SK-N-SH (cell line): Measurements from ENCODE around the gene HMGN2. TPM values are rescaled to one million over a fixed set of nuclear protein-coding genes. Genes with fewer than 3 reads are reported as not detected.

Source experiments
- CTCF ChIA-PET: fragments of 300-600, 350-600 bp; formaldehyde crosslinking; extraction: SDS; loops from one replicate; lab custom pipeline; 2021; lab: Yijun Ruan, JAX
- POLR2A ChIA-PET: fragments of 350-600 bp; sonication (Branson Sonifier 250); formaldehyde crosslinking; extraction: SDS; loops from one replicate; lab custom pipeline; 2020; ENCODE audit warnings: antibody characterized with exemption, inconsistent platforms; lab: Yijun Ruan, JAX
- DNase-seq: peaks from one replicate; pipeline ENCODE4 v3.0.0; 2012
- H2AFZ ChIP-seq: fragments of 200-600 bp; sonication (generic); 2 replicates; pipeline ENCODE4 v1.8.1; 2016; ENCODE audit warnings: antibody characterized with exemption, mild to moderate bottlenecking, low read depth
- H3F3A ChIP-seq: fragments of 200-600 bp; sonication (generic); replicated peaks from 2 replicates; pipeline ENCODE3; 2016; ENCODE audit warnings: antibody characterized with exemption, mild to moderate bottlenecking; ENCODE audit not compliant: insufficient read depth
- H3K27ac ChIP-seq, 2 experiments: fragments of 200-500 bp in 1 of 2; fragments of 200-600 bp in 1 of 2; sonication (Bioruptor generic) in 1 of 2; sonication (generic), shearing (Covaris generic) in 1 of 2; 2 replicates each; pipeline versions ENCODE4 v1.5.1 to v1.6.1; 2014 to 2016; ENCODE audit warnings: low read depth in 2 of 2, inconsistent platforms in 1 of 2, low read length in 1 of 2, mild to moderate bottlenecking in 1 of 2, mixed read lengths in 1 of 2
- H3K27me3 ChIP-seq: fragments of 200-600 bp; sonication (generic), shearing (Covaris generic); 2 replicates; pipeline ENCODE4 v1.6.1; 2016; ENCODE audit warnings: mixed run types; ENCODE audit not compliant: insufficient read depth
- H3K36me3 ChIP-seq, 2 experiments: fragments of 200-500 bp in 1 of 2; fragments of 200-600 bp in 1 of 2; sonication (Bioruptor generic) in 1 of 2; sonication (generic) in 1 of 2; replicated peaks in 1 of 2; 2 replicates each; pipeline versions ENCODE3 to v1.5.1; 2014 to 2016; ENCODE audit warnings: low read length in 1 of 2, mild to moderate bottlenecking in 1 of 2; ENCODE audit not compliant: insufficient read depth in 2 of 2, control insufficient read depth in 1 of 2
- H3K4me1 ChIP-seq, 2 experiments: fragments of 200-500 bp in 1 of 2; fragments of 200-600 bp in 1 of 2; sonication (Bioruptor generic) in 1 of 2; sonication (generic), shearing (Covaris generic) in 1 of 2; 2 replicates each; pipeline versions ENCODE4 v1.5.1 to v1.6.1; 2014 to 2016; ENCODE audit warnings: low read depth in 1 of 2, low read length in 1 of 2, mixed run types in 1 of 2; ENCODE audit not compliant: insufficient read depth in 2 of 2, control insufficient read depth in 1 of 2
- H3K4me2 ChIP-seq: fragments of 200-600 bp; sonication (generic), shearing (Covaris generic); 2 replicates; pipeline ENCODE4 v1.6.1; 2017; ENCODE audit warnings: mixed run types
- H3K4me3 ChIP-seq, 2 experiments: fragments of 200-500 bp in 1 of 2; fragments of 200-600 bp in 1 of 2; sonication (Bioruptor generic) in 1 of 2; sonication (generic), shearing (Covaris generic) in 1 of 2; 2 replicates each; pipeline versions ENCODE4 v1.5.1 to v1.8.1; 2014 to 2016; ENCODE audit warnings: low read depth in 2 of 2, inconsistent platforms in 1 of 2, low read length in 1 of 2, mild to moderate bottlenecking in 1 of 2, mixed read lengths in 1 of 2, moderate library complexity in 1 of 2
- H3K79me2 ChIP-seq: fragments of 200-600 bp; sonication (generic); 2 replicates; pipeline ENCODE4 v1.8.1; 2017; ENCODE audit warnings: mild to moderate bottlenecking; ENCODE audit not compliant: insufficient read depth
- H3K9ac ChIP-seq: fragments of 200-600 bp; sonication (generic); 2 replicates; pipeline ENCODE4 v1.6.1; 2017; ENCODE audit warnings: mixed run types
- H3K9me2 ChIP-seq: fragments of 200-600 bp; sonication (generic); 2 replicates; pipeline ENCODE4 v1.6.1; 2017; ENCODE audit warnings: mixed run types
- H3K9me3 ChIP-seq: fragments of 200-600 bp; sonication (generic); 2 replicates; pipeline ENCODE4 v1.6.1; 2017; ENCODE audit warnings: mixed run types, mild to moderate bottlenecking, moderate library complexity
- H4K20me1 ChIP-seq: fragments of 200-600 bp; sonication (generic); 2 replicates; pipeline ENCODE4 v1.6.1; 2017; ENCODE audit warnings: mild to moderate bottlenecking, mixed run types; ENCODE audit not compliant: insufficient read depth
- FOXM1 ChIP-seq: IDR thresholded peaks from 2 replicates; pipeline ENCODE4 v1.4.0; 2012; ENCODE audit warnings: low read depth, mild to moderate bottlenecking
- GABPA ChIP-seq: IDR thresholded peaks from 2 replicates; pipeline ENCODE4 v1.4.0; 2012; ENCODE audit warnings: low read depth, mild to moderate bottlenecking
- NRF1 ChIP-seq: IDR thresholded peaks from 2 replicates; pipeline ENCODE4 v1.6.1; 2012; ENCODE audit warnings: low read depth, mild to moderate bottlenecking, low read length
- POLR2AphosphoS5 ChIP-seq: IDR thresholded peaks from 2 replicates; pipeline ENCODE4 v1.6.1; 2012; ENCODE audit warnings: low read depth, low read length
- RAD21 ChIP-seq: IDR thresholded peaks from 2 replicates; pipeline ENCODE4 v1.6.1; 2012; ENCODE audit warnings: mild to moderate bottlenecking, low read length
- RCOR1 ChIP-seq: fragments of 150-350 bp; IDR thresholded peaks from 2 replicates; pipeline ENCODE4 v1.6.1; 2017; ENCODE audit warnings: antibody characterized with exemption, low read length
- RXRA ChIP-seq: IDR thresholded peaks from 2 replicates; pipeline ENCODE4 v1.4.0; 2012; ENCODE audit warnings: low read depth, mild to moderate bottlenecking, borderline replicate concordance
- SIN3A ChIP-seq: IDR thresholded peaks from 2 replicates; pipeline ENCODE4 v1.6.1; 2012; ENCODE audit warnings: low read depth, mild to moderate bottlenecking, low read length, moderate library complexity, borderline replicate concordance
- TCF12 ChIP-seq: IDR thresholded peaks from 2 replicates; pipeline ENCODE4 v1.4.0; 2012
- TEAD4 ChIP-seq: IDR thresholded peaks from 2 replicates; pipeline ENCODE4 v1.4.0; 2012; ENCODE audit warnings: mild to moderate bottlenecking, borderline replicate concordance; ENCODE audit not compliant: insufficient read depth
- WGBS: methylation state at CpG from one replicate; pipeline ENCODE4 v1.1.6; 2017; ENCODE audit warnings: low lambda C conversion rate; 5-methylcytosine and 5-hydroxymethylcytosine counted together
- polyA plus RNA-seq, 3 experiments: library from polyadenylated mRNA; depleted of rRNA; stranded (reverse); fragments of >200 nt; gene quantifications; 2 replicates each; pipeline ENCODE4 v1.2.3, GENCODE V29; 2012
- TF ChIP-seq, protein P1 (sequence below): IDR thresholded peaks from 2 replicates; pipeline ENCODE4 v1.6.1; 2012; ENCODE audit warnings: mild to moderate bottlenecking, low read depth, low read length, moderate library complexity
- TF ChIP-seq, protein P2 (sequence below): fragments of 200-600 bp; sonication (generic); IDR thresholded peaks from 2 replicates; pipeline ENCODE4 v1.6.1; 2017; ENCODE audit warnings: antibody characterized with exemption, mild to moderate bottlenecking, moderate library complexity
- TF ChIP-seq, protein P3 (sequence below): fragments of 150-350 bp; IDR thresholded peaks from 2 replicates; pipeline ENCODE4 v1.6.1; 2016; ENCODE audit warnings: mild to moderate bottlenecking, low read depth, low read length
- TF ChIP-seq, protein P4 (sequence below): IDR thresholded peaks from 2 replicates; pipeline ENCODE4 v1.4.0; 2012; ENCODE audit warnings: low read depth

The HMGN2 gene
- polyA plus RNA-seq, 1 of the 3 experiments (the other 2 are of a cell fraction): 644 TPM

DNA sequence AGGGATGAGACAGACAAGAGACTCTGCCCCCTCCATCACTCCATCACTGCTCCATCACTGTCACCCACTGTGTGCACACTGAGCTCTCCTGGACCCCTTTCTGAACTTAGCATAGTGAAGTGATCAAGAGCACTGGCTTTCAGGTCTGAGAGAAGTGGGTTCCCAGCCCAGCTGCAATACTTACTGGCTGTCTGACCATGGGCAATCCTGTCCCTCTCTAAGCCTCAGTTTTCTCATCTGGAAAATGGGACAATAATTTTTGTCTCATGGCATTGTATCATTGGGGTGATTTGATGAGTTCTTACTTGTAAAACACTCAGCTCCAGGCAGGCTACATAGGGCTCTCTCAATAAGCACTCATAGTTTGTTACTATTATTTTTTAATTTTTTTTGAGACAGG is 49.8 kb downstream of the HMGN2 start:
- no peak for TF ChIP-seq RAD21
- TF ChIP-seq TEAD4: no peak
- TF ChIP-seq, protein P1, sequence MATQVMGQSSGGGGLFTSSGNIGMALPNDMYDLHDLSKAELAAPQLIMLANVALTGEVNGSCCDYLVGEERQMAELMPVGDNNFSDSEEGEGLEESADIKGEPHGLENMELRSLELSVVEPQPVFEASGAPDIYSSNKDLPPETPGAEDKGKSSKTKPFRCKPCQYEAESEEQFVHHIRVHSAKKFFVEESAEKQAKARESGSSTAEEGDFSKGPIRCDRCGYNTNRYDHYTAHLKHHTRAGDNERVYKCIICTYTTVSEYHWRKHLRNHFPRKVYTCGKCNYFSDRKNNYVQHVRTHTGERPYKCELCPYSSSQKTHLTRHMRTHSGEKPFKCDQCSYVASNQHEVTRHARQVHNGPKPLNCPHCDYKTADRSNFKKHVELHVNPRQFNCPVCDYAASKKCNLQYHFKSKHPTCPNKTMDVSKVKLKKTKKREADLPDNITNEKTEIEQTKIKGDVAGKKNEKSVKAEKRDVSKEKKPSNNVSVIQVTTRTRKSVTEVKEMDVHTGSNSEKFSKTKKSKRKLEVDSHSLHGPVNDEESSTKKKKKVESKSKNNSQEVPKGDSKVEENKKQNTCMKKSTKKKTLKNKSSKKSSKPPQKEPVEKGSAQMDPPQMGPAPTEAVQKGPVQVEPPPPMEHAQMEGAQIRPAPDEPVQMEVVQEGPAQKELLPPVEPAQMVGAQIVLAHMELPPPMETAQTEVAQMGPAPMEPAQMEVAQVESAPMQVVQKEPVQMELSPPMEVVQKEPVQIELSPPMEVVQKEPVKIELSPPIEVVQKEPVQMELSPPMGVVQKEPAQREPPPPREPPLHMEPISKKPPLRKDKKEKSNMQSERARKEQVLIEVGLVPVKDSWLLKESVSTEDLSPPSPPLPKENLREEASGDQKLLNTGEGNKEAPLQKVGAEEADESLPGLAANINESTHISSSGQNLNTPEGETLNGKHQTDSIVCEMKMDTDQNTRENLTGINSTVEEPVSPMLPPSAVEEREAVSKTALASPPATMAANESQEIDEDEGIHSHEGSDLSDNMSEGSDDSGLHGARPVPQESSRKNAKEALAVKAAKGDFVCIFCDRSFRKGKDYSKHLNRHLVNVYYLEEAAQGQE: no peak
- no peak for TF ChIP-seq GABPA
- TF ChIP-seq, protein P2, sequence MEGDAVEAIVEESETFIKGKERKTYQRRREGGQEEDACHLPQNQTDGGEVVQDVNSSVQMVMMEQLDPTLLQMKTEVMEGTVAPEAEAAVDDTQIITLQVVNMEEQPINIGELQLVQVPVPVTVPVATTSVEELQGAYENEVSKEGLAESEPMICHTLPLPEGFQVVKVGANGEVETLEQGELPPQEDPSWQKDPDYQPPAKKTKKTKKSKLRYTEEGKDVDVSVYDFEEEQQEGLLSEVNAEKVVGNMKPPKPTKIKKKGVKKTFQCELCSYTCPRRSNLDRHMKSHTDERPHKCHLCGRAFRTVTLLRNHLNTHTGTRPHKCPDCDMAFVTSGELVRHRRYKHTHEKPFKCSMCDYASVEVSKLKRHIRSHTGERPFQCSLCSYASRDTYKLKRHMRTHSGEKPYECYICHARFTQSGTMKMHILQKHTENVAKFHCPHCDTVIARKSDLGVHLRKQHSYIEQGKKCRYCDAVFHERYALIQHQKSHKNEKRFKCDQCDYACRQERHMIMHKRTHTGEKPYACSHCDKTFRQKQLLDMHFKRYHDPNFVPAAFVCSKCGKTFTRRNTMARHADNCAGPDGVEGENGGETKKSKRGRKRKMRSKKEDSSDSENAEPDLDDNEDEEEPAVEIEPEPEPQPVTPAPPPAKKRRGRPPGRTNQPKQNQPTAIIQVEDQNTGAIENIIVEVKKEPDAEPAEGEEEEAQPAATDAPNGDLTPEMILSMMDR: no peak
- CTCF ChIA-PET: interaction anchor here (0.8 kb wide), 1 partner anchor 22 kb away, joined by 3 read pairs; no protein-coding TSS in a partner anchor
- POLR2A ChIA-PET: no interaction called here

DNA sequence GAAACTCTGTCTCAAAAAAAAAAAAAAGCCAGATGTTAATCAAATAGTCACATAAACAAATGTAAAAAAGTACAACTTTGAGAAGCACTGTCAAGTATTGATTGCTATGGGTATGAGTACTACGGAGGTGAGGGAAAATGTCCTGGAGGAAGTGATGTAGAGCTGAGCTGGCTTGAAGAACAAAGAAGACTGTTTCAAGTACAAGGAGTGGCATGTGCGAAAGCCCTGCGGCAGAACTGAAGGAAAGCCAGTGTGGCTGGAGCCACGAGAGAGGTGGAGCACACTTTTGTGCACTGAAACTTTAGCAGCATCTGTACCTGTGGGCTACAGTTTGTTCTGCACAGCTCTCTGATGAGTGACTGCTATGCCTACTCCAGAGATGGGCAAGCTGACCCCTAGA is 51.9 kb downstream of the HMGN2 start:
- peak; percentile 8 for DNase-seq
- H3K9me3 ChIP-seq: no peaks in the 10 kb centered on the region
- no peak overlapping the region for H3K4me2 ChIP-seq
- H3K4me3 ChIP-seq: no peak overlapping the region
- no peaks in the 10 kb centered on the region for H3K9me2 ChIP-seq
- H3F3A ChIP-seq: no peaks in the 10 kb centered on the region
- ChIA-PET POLR2A (no interaction called here), CTCF (interaction anchor here (1.0 kb wide), 1 partner anchor 23 kb away, joined by 3 read pairs; no protein-coding TSS in a partner anchor)
- no peak overlapping the region for H3K27ac ChIP-seq
- H2AFZ ChIP-seq: no peak overlapping the region
- H3K79me2 ChIP-seq: no peaks in the 10 kb centered on the region
- TF ChIP-seq POLR2AphosphoS5 (no peak), RXRA (no peak), FOXM1 (no peak), TCF12 (no peak), SIN3A (no peak), RCOR1 (no peak), NRF1 (no peak)
- TF ChIP-seq, protein P3, sequence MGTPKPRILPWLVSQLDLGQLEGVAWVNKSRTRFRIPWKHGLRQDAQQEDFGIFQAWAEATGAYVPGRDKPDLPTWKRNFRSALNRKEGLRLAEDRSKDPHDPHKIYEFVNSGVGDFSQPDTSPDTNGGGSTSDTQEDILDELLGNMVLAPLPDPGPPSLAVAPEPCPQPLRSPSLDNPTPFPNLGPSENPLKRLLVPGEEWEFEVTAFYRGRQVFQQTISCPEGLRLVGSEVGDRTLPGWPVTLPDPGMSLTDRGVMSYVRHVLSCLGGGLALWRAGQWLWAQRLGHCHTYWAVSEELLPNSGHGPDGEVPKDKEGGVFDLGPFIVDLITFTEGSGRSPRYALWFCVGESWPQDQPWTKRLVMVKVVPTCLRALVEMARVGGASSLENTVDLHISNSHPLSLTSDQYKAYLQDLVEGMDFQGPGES: no peak
- TF ChIP-seq, protein P4, sequence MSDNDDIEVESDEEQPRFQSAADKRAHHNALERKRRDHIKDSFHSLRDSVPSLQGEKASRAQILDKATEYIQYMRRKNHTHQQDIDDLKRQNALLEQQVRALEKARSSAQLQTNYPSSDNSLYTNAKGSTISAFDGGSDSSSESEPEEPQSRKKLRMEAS: no peak
- TF ChIP-seq, all 33 proteins: peak for 0
- Histone ChIP-seq H3K4me1 (peaks cover 0 to 2% of the 10 kb centered on the region in 2 experiments; a peak in 1 of 4 replicates), H4K20me1 (no peaks in the 10 kb centered on the region), H3K27me3 (peaks cover 18% of the 10 kb centered on the region; the same call in 1 of the 2 replicates), H3K9ac (no peak overlapping the region), H3K36me3 (no peaks in the 10 kb centered on the region)
- 43% methylated on average over 4 of the region's 4 CpGs for WGBS

More for the DNA sequence above, 49.8 kb downstream of the HMGN2 start:
- Histone ChIP-seq H3K4me1 (no peaks in the 10 kb centered on the region), H4K20me1 (no peaks in the 10 kb centered on the region), H3K4me2 (no peak overlapping the region), H3K27ac (no peak overlapping the region), H2AFZ (no peak overlapping the region), H3F3A (no peaks in the 10 kb centered on the region), H3K9ac (no peak overlapping the region), H3K36me3 (no peaks in the 10 kb centered on the region), H3K79me2 (no peaks in the 10 kb centered on the region), H3K27me3 (peaks cover 18% of the 10 kb centered on the region; the same call in 1 of the 2 replicates), H3K9me3 (no peaks in the 10 kb centered on the region), H3K4me3 (no peak overlapping the region), H3K9me2 (no peaks in the 10 kb centered on the region)
- no peak for DNase-seq
